Measurements from ENCODE around the gene TLE3.

Gene TLE3

DNA sequence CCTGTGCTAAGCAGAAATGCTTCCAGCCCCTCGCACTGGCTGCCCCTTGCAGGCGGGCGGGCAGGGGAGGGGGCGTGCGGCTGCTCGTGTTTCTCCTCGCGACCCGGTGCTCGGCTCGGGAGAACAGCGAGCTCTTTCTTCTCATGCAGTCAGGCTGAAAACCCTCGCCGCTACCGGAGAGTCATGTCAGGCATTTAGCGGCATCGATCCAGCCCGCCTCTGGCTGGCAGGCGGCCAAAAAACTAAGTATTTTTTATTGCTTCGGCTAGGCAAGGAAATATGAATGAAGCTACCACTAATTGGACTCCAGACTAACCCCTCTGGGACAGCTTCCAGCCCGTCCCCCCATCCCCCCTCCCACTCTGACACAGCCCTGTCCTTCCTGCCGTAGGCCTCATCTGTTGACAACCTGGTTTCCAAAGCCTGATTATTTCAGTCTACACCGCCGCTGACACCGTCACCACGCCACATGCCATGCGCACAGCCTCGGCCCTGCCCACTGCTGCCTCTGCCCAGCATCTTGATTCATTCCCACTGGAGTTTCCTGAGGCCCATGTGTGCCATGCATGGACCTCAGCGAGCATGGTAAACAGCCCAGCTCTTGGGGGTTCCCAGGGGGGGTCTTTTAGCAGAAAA, 35.3 kb downstream of the TLE3 start:
- DNase-seq (ENCODE audit: low spot score): no peak

DNA sequence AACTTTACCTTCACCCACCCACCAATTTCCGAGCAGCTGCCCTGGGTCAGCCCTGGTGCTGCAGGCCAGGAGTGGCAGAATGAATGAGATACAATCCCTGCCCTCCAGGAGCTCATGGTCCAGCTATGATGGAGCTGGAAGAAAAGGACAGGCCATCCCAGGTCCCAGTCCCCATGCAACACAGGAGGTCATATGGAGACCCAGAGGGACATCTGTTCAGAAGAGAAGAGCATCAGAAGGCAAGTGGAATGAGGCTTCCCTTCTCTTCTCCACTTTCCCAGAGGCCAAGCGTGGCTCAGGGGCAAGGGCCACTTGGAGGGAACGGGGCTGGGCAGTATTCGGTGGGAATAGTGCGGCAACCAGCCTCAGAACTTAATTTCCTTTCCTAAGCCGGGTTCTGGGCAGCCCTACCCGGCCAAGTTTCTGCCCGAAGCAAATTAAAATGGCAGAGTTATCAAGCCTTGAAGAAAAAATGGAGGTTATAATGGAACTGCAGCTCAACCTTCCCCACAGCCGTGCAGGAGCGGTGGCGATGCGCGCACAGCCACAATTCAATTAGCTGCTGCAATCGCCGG, 35.9 kb downstream of the TLE3 start:
- no peak for DNase-seq (ENCODE audit: low spot score)

DNA sequence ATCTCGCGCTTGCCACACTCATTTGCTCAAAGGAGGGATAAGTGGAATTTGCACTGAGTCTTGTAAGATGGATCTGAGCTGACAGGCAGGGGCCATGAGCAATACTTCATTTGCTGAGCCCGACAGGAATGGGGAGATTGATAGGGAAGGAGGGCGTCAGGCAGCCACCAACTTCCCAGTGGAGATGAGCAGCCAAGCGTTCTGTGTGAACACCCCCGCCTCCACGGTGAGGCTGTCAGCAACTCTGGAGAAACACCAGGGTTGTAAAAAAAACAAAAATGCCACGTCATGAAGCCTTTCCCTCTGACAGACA, 36.8 kb downstream of the TLE3 start:
- no peak for DNase-seq (ENCODE audit: low spot score)

DNA sequence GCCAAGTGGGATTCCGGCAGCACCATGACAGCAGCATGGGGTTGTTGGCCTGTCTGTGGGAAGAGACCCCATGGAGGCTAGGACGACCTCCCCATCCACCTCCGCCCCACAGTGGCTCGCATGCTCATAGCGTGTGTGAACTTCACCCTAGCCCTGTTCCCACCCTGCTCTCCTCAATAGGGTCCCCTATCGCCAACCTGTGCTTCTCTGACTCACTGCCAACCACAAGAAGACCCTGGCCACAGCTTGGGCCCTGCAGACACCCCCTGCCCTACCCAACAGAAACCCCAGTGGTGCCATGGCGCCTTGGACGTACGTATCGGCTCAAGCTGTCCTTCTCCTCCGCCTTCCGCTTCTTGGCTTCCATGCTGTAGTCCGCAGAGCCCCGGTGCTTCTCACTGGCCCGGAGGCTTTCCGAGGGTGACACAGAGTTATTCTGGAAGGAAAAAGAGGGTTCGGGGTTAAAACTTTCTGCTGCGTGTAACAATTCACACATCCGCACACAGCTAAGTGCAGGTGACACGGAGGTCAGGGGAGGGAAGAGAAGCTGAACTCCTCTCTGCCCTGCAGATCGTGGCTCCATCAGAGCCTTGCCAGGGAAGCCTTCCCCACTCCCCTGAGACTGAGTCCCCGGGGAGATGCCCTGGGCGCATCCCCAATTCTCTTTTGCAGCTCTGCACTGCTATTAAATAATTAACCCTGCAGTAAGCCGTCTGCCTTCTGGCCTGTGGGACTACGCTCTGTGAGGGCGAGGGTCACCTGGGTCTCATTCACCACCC, 37.3 kb downstream of the TLE3 start:
- no peak for DNase-seq (ENCODE audit: low spot score)

DNA sequence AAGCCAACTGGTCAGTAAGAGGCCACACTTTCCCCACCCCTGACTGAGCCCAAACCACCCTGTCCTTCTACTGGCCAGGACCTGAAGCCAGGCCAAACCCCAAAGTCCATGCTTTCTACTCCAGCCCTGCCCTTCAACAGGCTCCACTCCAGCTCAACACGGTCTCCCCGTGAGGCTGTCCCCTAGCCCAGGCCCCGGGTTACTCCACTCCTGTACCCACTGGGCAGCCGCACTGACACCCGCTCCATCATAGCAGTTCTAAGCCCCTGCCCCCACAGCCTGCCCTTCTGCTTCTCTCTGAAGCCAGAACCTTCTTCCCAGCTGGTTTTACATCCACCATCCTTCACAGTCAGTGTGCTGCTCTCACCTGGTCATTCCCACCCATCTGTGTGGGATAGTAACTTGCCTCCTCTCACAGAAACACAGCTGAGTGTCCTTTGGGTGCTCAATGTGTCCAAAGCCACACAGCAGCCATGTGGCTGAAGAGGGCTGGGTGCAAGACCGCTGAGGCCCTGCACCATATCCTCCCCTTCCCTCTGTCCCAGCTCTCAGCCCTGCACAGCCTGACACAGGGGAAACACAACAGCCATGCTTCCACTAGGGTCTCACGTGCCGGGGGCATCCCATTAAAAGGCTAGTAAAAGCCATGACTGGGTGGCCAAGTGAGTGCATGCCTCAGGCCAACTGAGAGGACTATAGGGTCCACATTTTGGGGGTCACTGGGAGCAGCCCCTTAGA, 38.1 kb downstream of the TLE3 start:
- DNase-seq (ENCODE audit: low spot score): no peak

DNA sequence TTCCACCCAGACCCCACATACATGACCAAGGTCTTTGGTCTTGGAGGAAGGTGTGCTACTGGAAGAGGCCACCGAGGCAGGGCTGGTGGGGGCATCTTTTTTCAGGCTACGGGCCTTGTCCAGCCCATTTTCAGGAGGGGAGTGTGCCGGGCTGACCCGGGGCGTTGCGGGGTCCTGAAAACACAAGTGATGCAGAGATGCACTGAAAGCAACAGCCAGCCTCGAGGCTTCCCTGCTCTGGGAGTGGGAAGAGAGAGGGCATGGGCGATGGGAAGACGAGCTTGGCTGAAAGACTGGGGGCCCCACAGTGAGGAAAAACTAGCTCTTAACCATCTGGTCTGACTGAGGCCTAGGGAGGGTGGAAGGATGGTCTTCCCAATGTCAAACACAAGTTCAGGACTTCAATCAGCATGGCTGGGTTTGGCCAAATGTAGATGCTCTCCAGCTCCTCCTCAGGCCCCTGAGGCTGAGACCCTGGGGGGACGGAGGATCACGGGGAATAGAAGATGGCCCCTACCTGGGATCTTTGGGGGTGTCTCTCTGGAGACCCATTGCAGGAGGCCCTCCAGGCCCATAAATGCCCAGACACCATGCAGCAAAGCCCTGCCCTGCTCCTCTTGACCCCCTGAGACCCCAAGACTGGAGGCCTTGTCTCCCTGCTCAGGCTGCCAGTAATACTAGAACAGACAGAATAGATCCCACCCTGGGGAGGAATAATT, 38.9 kb downstream of the TLE3 start:
- DNase-seq (ENCODE audit: low spot score): no peak

DNA sequence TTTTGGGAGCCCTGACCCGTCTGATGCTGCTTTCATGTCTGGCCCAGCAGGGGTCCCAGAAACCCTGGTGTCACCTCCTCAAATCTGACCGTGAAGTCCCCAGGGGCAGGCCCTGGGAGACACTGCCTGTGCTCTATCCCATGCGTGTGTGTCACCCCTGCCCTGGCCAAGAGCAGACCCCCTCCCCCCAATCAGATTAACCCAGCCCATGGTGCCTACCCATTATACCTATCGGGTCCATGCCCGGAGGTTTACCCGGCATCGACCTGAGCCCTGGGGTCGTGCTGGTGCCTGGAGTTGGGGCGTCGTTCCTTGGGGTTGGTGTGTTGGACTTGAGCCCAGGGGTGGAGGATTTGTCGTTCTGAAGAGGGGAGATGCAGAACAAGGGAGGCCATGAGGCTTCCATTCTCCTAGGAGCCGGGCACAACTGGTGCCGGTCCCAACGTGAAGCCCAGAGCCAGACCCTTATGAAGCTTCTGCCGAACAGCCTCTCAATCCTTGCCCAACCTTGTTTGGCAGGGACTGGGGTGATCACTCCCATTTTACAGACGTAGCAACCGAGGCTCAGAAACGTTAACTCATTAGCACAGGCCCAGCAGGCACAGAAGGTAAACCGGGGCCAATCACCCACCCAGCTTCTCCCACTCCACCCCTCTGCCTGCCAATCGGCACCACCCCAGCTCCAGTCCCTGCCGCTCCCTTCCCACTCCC, 39.6 kb downstream of the TLE3 start:
- no peak for DNase-seq (ENCODE audit: low spot score)

DNA sequence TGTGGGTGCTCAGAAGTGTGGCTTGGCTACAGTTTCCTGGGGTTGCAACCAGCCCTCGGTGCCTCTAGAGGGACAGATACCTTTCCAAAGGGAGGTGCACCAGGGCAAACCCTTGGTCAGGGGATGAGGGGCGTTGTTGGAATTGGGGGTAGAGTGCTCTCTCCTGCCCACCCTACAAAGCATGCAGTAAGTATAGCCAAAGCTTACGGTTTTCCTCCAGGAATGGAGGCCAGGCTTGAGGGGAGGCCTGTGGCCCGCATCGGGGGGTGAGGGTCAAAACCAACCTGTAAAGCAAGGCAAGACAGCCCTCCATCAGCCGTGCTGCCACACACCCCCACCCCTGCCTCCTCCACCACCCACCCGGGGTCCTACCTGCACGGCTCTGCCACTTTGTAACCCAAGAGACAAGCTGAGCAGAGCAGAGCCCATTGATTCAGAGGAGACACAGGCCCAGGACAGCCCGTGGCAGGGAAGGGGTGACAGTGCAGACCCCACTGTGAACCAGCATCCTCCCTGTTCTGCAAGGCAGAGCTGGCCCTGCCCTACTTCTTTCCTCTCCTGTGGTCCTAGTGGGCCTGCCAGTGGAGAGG, 41.5 kb downstream of the TLE3 start:
- no peak for DNase-seq (ENCODE audit: low spot score)

DNA sequence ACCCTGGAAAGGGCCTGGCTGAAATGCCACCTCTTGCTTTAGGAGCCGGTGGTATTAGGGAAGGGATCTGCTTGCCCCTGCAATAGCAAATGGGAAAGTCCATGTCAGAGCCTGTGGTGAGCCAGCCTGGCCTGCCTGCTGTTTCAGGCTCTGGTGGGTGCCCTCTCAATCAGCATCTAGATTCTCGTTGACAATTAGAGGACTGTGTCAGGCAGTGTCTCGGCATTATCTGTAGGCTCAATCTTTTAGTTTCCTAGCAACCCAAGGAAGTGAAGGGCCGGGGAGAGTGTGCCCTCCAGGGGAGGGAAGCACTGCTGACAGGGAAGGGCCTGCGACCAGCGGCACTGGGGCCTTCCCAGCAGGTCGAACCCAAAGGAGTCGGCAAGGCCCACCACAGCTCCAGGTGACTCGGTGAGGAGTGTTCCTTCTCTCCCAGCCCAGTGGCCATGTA, 42.1 kb downstream of the TLE3 start:
- no peak for DNase-seq (ENCODE audit: low spot score)

DNA sequence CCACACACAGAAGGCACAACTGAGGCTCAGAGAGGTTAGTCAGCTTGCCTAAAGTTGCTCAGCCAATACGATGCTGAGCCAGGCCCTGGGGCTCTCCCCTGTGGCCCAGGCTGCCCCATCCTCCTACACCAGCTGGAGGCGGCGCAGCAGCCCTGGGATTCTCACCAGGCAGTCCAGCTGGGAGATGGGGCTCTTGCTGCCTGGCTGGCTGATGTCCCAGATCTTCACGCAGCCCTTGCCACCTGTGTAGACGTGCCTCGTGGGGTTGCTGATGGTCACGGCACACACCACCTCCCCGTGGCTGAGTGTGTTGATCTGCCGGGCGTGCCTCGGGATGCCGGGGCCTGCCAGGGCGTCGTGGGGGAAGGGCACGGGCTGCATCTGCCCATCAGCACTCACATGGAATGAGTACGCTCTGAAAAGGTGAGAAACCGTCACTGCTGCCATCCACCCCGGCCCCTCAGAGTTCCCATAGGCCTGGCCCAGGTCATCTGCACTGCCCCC, 42.8 kb downstream of the TLE3 start:
- DNase-seq (ENCODE audit: low spot score): no peak

DNA sequence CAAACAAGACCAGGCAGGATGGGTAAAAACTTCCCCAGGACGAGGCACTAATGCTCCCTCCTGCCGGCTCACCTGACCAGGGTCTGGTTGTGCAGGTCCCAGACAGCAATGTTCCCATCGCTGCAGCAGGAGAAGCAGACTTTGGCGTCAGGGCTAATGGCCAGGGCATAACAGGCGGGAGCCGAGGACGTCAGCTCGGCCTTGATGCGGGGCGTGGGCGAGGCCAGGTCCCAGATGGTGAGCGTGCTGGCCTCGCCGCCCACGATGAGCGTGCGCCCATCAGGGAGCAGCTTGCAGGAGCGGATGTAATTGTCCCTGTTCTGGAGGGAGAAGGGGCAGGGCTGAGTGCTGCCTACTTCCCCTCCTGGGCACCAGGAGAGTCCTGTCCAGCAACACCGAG, 43.4 kb downstream of the TLE3 start:
- no peak for DNase-seq (ENCODE audit: low spot score)

DNA sequence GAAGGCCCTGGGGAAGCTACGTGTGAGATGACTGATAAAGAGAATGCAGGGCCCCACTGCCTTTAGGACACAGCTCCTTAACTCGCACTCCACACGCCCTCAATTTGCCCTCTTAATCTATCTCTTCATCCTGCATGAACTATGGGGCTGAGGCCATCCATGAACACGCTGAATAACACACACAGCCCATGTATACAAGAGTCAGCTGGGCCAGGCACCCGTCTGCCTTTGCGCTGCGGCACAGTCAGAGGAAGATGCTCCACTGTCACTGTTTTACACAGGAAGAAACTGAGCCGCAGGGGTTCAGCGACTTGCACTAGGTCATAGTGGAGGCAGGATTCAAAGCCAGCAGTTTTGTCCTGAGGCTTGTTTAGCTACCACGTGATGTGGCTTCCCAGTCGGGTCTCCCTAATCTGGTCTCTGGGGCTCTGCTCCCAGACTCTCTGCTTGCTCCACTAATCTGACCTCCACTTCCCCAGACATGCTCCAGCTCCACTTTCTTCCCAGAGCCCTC, 43.9 kb downstream of the TLE3 start:
- DNase-seq (ENCODE audit: low spot score): no peak

DNA sequence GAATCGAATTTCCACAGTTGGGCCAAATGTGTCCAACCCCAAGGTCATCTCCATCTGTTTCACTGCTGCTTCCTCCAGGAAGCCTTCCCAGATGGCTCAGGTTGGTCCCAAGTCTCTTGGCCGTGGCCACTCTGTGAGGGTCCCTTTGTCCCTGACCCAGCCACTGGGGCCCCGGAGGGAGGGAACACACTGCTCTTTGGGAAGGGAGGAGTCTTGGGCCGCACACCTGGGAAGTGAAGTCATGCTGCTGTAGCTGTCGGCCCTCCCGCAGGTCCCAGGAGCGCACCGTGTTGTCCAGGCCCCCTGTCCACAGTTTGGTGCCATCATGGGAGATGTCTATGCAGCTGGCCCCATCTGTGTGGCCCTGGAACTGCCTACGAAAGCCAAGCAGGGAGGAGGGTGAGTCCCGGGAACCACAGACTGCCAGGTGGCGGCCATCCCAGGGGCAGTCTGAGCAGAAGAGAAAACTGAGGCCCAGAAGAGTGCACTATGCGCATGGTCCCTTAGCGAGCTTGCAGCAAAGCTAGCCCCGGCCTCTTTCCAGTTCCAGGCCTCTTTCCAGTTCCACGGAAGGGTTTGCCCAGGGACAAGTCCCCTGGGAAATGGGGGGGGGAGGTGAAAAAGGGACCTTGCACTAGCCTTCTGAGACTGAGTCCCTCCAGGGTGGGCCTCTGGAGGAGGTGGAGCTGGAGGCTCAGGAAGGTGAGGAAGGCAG, 44.6 kb downstream of the TLE3 start:
- no peak for DNase-seq (ENCODE audit: low spot score)

DNA sequence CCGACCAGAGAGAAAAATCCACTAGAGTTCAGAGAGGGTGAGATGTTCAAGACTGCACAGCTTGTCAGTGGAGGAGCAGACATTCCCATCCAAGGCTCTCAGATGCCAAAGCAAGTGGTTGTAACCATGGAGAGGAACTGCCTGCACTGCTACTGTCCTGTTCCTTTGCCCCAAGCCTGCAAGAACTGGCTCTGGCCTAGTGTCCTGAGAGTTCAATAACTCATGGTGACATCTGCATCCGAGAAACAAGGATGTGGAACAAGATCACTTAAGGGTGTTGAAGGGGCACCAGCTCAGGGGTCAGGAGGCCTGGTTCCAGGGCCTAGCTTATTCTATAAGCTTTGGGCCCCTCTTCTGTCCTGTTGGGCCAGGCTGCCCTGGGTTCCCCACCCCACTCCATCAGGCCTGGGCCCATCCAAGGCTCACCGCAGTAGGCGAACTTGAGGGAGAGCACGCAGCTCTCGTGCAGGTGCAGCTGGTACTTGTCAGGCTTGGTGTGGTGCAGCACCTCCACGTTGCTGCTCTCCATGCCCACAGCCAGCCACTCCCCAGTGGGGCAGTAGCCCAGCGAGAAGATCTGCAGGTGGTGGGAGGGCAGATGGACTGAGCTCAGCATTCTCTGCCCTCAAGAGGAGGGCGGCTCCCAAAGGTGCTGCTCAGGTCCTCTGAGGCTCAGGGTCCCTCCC, 45.6 kb downstream of the TLE3 start:
- DNase-seq (ENCODE audit: low spot score): no peak

DNA sequence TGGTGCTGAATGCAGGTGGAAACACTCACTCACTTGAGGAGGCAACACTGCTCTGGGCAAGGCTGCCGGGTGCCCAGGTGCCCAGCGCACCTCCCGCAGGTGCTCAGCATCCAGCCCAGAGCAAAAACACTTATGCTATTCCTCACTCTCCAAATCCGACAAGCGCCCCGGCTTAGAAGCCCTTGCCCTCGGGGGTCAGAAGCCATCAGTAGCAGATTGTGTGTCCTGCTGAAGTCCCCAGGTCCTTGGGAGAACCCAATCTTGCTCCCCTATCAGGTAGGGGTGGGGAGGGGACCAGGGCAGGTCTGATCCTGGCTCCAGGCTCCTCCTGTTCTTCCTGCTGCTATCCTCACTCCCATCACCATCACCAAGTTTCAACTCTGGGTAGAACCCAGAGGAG, 46.7 kb downstream of the TLE3 start:
- no peak for DNase-seq (ENCODE audit: low spot score)

DNA sequence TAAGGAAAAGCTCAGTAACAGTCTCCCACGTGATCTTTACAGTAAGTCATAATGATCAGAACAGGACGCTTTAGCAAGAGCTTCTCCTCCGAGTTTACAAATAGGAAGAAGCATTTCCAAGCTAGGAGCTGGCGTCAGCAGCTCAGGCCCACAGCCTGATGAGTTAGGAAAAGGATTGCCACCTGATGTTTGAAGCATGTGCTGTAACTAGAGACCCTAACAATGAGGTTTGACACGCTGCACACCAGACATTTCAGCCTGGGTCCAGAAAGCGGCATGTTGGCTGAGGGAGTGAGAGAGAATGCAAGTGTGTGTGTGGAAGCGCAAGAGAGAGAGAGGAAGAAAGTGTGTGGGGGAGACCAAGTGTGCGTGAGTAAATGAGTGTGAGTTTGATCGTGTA, 47.3 kb downstream of the TLE3 start:
- DNase-seq (ENCODE audit: low spot score): no peak

DNA sequence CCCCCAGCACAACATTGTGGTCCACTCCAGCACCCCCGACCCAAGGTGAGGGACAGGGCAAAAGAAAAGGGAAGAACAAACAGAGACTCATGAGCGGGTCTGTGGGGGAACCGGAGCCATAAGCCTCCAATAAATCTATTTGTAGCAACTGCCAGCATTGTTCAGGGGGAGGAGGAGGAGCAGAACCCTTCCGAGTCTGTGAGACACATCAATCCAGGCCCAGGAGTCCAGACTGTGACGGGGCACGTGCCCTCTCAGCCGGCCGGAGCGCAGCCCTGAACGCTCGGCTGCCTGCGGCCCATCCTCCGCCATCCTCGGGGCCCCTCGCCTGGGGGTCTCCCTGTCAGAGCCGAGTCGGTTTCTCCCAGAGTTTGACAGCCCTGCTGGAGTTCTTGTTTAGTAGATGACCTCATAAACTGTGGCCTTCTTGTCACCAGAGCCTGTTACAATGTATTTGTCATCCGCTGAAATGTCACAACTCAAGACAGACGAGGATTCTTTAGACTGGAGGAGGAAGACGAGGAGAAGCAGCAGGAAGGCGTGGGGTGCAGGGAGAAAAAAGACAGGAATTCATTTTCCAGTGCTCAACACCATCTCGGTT, 47.9 kb downstream of the TLE3 start:
- no peak for DNase-seq (ENCODE audit: low spot score)

DNA sequence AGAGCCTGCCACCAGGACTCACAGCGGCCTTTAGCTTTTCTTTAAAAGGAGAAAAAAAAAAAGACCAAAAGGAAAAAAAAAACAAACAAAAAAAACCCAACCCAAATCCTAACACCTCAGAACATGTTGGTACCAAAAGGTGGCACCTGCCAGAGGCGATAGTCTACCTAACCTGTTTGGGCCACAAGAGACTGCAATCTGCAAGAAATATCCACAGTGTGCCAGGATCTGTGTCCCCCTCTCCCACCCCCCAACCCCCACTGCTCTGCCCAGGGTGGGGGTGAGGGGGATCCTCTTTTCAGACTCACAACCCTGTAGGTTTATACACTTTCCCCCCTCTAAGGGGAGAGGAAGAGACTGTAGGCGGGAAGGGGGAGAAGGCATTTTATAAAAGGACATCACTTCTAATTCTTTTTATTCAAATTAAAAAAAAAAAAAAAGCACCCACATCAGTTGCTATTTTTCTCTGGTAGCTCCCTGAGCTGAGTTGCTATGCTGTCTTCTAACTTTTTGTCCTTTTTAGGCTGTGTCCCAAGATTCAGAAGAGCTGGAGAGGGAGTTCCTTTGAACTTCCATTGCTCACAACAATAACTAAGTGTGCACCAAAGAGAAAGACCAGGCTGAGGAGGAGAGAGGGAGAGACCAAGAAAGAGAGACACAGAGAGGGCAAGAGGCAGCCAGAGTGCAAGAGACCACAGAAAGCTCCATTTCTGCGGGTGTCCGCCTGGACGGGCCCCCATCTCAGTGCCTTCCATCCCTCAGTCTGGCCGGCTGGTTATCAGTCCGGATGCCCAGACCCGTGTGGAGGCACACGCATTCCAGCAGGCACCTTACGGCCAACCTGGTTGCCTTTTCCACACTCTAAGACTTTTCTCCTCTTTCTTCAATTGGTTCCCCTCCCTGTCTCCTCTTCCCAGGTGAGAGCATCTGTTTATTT, 48.9 kb downstream of the TLE3 start:
- DNase-seq (ENCODE audit: low spot score): no peak

All from HuH-7.5 (cell line).